PFSK-1 (cell line): ENCODE results near the gene C1orf159.

Source experiments
- REST ChIP-seq, 2 experiments: IDR thresholded peaks; 2 replicates each; pipeline versions ENCODE4 v1.6.1 to v1.8.0; 2011 to 2012; ENCODE audit warnings: low read depth in 2 of 2, low read length in 2 of 2, control low read depth in 1 of 2, inconsistent platforms in 1 of 2, mild to moderate bottlenecking in 1 of 2, moderate library complexity in 1 of 2; ENCODE audit not compliant: insufficient read depth in 1 of 2
- SIN3A ChIP-seq: IDR thresholded peaks from 2 replicates; pipeline ENCODE4 v1.6.1; 2012; ENCODE audit warnings: mild to moderate bottlenecking, low read length, moderate library complexity, borderline replicate concordance; ENCODE audit not compliant: insufficient read depth
- TAF1 ChIP-seq: IDR thresholded peaks from 2 replicates; pipeline ENCODE4 v1.6.1; 2012; ENCODE audit warnings: low read length, control low read depth, borderline replicate concordance; ENCODE audit not compliant: insufficient read depth

GRCh38 chr1:1060281-1061000 lies 55.4 kb downstream of the C1orf159 start:
- TF ChIP-seq SIN3A (no peak), REST (IDR thresholded peaks at IDR 0.05; ENCODE audit: insufficient read depth in 1 of 2, low read depth in 2 of 2, low read length in 2 of 2) (no peak), TAF1 (no peak)
